ENCODE measurements around the gene TOR2A. TPM values are rescaled to one million over a fixed set of nuclear protein-coding genes. Genes with fewer than 3 reads are reported as not detected.
A peak's percentile ranks its signal among the peaks of the same experiment; 100 is the strongest.

TOR2A gene
- total and polyA plus RNA-seq, 9 donors, result 2.8 to 12.6 (median 9.9) TPM

- 85 to 89% (median 87%) methylated on average over 13 of the region's 13 CpGs for WGBS, 3 donors
These were observed 3.6 kb upstream of the TOR2A start for GRCh38 chr9:127738666-127739065.

GRCh38 chr9:127735530-127736185 lies 564 bp upstream of the TOR2A start:
- WGBS, 3 donors, result 29 to 36% (median 35%) methylated on average over 15 of the region's 15 CpGs
- Histone ChIP-seq H3K4me3 (no peak overlapping the region), H3K27me3 (no peaks in the 10 kb centered on the region), H3K4me1 (ENCODE audit: insufficient read depth) (peaks cover 6% of the 10 kb centered on the region), H3K36me3 (no peaks in the 10 kb centered on the region), H3K27ac (no peak overlapping the region), H3K9me3 (no peaks in the 10 kb centered on the region)
- TF ChIP-seq EP300 (IDR thresholded peaks at IDR 0.05) (no peak), POLR2A (IDR thresholded peaks at IDR 0.05) (no peak), CTCF (IDR thresholded peaks at IDR 0.05) (no peak)
- intact Hi-C loops (cut with DNase I), result loop anchor here (1.0 to 5.0 kb wide), 8 partner anchors 47 to 187 kb away; no protein-coding TSS in a partner anchor
- no peak for DNase-seq

More at GRCh38 chr9:127738666-127739065, 3.6 kb upstream of the TOR2A start:
- H3K4me3 ChIP-seq, result no peak overlapping the region
- intact Hi-C loops (cut with DNase I), result loop anchor here in 3 of 4 donors (5.0 kb wide), 4 partner anchors 44 to 184 kb away; no protein-coding TSS in a partner anchor
- DNase-seq, result no peak
- H3K27ac ChIP-seq, result no peak overlapping the region
- H3K27me3 ChIP-seq, result no peaks in the 10 kb centered on the region
- TF ChIP-seq POLR2A (IDR thresholded peaks at IDR 0.05), result no peak
- TF ChIP-seq EP300 (IDR thresholded peaks at IDR 0.05), result no peak
- TF ChIP-seq CTCF (IDR thresholded peaks at IDR 0.05), result no peak
- H3K4me1 ChIP-seq (ENCODE audit: insufficient read depth), result peaks cover 5% of the 10 kb centered on the region
- no peaks in the 10 kb centered on the region for H3K36me3 ChIP-seq
- no peaks in the 10 kb centered on the region for H3K9me3 ChIP-seq

GRCh38 chr9:127734247-127734746 lies 797 bp downstream of the TOR2A start:
- H3K27ac ChIP-seq, result peak overlapping the region; percentile 80 to 88
- no peaks in the 10 kb centered on the region for H3K27me3 ChIP-seq
- TF ChIP-seq POLR2A (IDR thresholded peaks at IDR 0.05) (no peak), CTCF (IDR thresholded peaks at IDR 0.05) (no peak), EP300 (IDR thresholded peaks at IDR 0.05) (no peak)
- 23 to 35% (median 25%) methylated on average over 22 of the region's 22 CpGs for WGBS, 3 donors
- no peaks in the 10 kb centered on the region for H3K36me3 ChIP-seq
- peak overlapping the region; percentile 88 for H3K4me3 ChIP-seq
- peak in 1 of 5 donors; percentile 53 for DNase-seq
- no peaks in the 10 kb centered on the region for H3K9me3 ChIP-seq
- intact Hi-C loops (cut with DNase I), result loop anchor here (2.0 to 5.0 kb wide), 5 partner anchors 51 to 187 kb away; no protein-coding TSS in a partner anchor
- H3K4me1 ChIP-seq (ENCODE audit: insufficient read depth), result peaks cover 6% of the 10 kb centered on the region

GRCh38 chr9:127733614-127734013 lies 1.5 kb downstream of the TOR2A start:
- Histone ChIP-seq H3K4me3 (no peak overlapping the region), H3K27ac (no peak overlapping the region), H3K4me1 (ENCODE audit: insufficient read depth) (peaks cover 6% of the 10 kb centered on the region), H3K27me3 (no peaks in the 10 kb centered on the region), H3K9me3 (no peaks in the 10 kb centered on the region), H3K36me3 (no peaks in the 10 kb centered on the region)
- WGBS, 3 donors, result 76 to 92% (median 88%) methylated on average over 2 of the region's 2 CpGs
- DNase-seq, result no peak
- TF ChIP-seq EP300 (IDR thresholded peaks at IDR 0.05) (no peak), POLR2A (IDR thresholded peaks at IDR 0.05) (no peak), CTCF (IDR thresholded peaks at IDR 0.05) (no peak)
- intact Hi-C loops (cut with DNase I), result loop anchor here (2.0 to 5.0 kb wide), 6 partner anchors 51 to 187 kb away; no protein-coding TSS in a partner anchor

Measured in ovary (tissue), 9 donors.